ENCODE results near the gene MFSD12.

MFSD12 gene

DNA sequence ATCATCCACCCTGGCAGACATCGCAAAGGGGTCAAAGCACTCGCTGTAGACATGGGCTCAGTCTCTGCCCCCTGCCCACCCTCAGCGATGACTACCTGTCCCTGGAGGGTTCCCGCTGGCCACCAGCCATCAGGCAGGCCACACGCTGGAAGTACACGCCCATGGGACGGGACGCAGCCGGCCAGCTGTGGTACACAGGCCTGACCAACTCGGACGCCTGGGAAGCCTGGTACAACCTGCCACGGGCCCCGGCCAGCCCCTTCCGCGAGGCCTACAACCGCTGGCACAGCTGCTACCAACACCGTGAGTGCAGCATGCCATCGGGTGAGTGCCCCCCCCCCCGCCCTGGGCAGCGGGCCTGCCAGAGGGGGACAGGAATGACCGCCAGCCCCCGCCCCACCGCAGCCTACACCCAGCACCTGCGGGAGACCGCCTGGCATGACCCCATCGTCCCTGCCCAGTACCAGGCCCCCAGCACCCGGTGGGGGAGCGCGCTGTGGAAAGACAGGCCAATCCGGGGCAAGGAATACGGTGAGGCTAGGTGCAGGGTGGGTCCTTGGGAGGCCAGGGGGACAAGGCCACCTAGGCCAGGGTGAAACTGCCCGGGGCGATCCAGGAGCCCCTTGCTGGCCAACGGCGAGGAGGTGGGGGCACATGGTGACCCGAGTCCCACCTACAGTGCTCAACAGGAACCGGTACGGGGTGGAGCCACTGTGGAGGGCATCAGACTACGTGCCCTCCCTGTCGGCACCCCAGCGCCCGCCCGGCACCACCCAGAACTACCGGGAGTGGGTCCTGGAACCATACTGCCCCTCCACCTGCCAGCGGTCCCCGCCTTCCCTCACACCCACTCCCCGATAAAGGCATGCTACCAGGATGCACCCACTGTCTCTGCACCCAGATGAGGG, 14.0 kb downstream of the MFSD12 start:
- no peak overlapping the region for H3K4me3 ChIP-seq (ENCODE audit: low read length)
- no peak for TF ChIP-seq ZNF274 (IDR thresholded peaks at IDR 0.05; ENCODE audit: low read depth, low read length)

DNA sequence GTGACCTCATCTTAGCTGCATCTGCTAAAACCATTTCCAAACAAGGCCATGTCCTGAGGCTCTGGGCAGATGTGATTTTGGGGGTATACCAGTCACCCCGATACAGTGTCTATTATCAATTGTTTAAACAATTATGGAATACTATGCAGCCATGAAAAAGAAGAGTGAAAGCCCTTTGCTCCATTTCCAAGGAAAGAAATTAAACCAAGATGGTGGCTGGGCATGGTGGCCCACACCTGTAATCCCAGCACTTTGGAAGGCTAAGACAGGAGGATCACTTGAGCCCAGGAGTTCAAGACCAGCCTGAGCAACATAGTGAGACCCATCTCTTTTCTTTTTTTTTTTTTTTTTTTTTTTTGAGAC, 17.6 kb downstream of the MFSD12 start:
- no peak for TF ChIP-seq ZNF274 (IDR thresholded peaks at IDR 0.05; ENCODE audit: low read depth, low read length)
- H3K4me3 ChIP-seq (ENCODE audit: low read length) = no peak overlapping the region

DNA sequence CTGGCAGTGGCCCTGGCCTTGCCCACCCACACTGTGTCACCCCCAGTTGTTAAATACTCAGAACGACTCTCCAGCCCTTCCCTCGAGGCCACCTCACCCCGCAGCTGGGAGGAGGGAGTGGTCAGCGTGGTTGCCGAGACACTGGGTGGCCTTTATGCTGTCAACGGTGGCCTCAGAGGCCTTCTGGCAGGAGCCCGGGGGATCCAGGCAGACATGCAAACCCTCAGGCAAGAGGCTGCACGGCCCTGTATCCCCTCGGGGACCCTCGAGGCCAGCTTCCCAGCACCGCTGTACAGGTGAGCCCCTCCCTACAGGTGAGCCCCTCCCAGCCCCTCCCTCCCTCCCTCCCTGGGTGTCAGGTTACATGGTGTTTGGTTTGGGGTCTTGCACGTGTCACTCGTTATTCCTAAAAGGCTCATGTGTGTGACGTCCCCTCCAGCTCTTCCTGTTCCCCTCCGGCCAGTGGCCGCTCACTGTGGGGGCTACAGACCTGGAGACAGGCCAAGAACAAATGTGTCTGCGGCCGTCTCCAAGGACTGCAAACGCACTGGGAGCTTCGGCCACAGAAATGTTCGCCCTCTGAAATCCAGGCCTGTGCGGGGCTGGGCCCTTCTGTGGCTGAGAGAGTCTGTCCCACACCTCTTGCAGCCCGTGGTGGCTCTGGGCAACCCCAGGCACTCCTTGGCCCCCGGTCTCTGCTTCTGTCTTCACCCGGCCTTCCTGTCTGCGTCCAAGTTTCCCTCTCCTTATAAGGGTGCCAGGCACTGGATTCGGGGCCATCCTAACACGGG, 18.2 kb downstream of the MFSD12 start, which contains the start of gene TEKTIP1:
Gene TEKTIP1 (plus strand): TSS at position 210 of the 791 bp plus-strand sequence. CDS start 4 bp downstream, at position 214.
- H3K4me3 ChIP-seq (ENCODE audit: low read length) = no peak within 1 kb of the TSS
- no peak for TF ChIP-seq ZNF274 (IDR thresholded peaks at IDR 0.05; ENCODE audit: low read depth, low read length)

DNA sequence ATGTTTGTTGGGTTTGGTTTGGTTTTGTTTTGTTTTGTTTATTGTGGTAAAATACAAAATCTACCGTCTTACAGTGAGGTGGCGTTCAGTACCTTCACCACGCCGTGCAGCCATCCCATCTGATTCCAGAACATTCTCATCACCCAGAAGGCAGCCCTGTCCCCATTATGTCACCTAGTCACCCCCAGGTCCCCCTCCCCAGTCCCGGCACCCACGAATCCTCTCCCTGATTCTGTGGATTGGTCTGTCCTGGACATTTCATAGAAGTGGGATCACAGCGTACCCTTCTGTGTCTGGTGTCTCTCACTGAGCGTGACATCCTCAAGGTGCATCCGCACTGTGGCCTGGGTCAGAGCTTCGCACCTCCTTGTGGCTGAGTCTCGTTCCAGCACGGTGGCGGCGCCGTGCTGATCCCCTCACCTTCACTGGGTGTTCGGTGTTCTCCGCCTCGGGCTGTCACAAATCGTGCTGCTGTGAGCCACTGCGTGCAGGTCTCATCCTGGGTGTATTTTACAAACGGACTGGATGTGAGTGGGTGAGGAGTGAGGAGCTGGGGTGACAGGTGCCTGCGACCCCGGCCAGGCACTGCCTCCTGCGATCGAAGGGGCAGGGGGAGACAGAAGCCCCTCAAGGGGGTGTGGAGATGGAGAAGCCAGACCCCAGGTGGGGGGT, 19.0 kb downstream of the MFSD12 start:
- no peak for TF ChIP-seq ZNF274 (IDR thresholded peaks at IDR 0.05; ENCODE audit: low read depth, low read length)
- H3K4me3 ChIP-seq (ENCODE audit: low read length) = no peak overlapping the region

DNA sequence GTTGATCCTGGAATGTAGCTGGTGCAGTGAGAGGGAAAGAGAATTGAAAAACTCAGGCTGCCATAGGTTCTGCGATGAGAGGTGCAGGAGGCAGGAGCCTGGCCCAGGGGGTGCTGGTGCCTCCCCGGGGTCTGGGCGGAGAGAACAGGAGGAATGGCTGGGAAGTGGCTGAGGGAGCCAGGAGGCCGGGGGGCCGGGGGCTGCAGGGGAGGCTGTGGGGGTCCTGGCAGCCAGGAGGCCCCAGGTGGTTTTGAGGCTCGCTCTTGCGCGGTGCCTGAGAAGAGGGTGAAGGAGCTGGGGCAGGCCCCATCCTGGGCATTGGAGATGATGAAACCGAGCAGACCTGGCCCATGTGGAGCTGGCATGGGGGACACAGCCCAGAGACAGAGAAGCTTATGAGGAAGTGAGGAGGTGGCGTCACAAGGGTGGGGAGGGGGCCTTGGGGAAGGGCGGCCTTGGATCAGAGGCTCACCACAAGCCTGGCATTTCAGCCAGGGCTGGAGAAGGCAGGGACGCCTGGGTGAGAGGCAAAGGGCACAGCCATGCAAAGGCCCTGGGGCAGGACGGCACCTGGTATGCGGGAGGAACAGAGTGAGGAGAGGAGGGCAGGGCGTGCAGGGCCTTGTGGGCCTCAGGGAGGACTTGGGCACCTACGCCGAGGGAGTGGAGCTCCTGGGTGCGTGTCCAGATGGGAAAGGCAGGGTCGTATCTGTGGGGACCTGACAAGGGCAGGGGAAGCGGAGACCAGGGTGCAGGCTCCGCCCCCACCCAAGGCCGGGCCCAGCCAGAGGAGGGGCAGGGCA, 19.7 kb downstream of the MFSD12 start:
- no peak overlapping the region for H3K4me3 ChIP-seq (ENCODE audit: low read length)
- TF ChIP-seq ZNF274 (IDR thresholded peaks at IDR 0.05; ENCODE audit: low read depth, low read length) = no peak

DNA sequence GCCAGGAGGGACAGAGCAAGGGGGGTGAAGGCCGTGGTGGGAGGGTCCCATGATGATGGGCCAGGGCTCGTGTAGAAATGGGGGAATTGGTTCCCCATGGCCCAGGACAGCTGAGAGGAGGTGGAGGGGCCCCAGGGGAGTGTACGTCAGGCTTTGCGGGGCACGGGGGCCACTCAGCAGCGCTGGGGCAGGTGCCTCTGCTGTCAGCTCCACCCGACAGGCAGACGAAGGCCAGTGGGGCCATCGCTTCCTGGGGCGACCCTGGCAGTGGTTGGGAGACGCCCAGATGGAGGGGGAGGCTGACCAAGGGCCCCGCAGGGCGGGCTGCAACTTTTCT, 20.3 kb downstream of the MFSD12 start:
- no peak overlapping the region for H3K4me3 ChIP-seq (ENCODE audit: low read length)
- TF ChIP-seq ZNF274 (IDR thresholded peaks at IDR 0.05; ENCODE audit: low read depth, low read length) = no peak

DNA sequence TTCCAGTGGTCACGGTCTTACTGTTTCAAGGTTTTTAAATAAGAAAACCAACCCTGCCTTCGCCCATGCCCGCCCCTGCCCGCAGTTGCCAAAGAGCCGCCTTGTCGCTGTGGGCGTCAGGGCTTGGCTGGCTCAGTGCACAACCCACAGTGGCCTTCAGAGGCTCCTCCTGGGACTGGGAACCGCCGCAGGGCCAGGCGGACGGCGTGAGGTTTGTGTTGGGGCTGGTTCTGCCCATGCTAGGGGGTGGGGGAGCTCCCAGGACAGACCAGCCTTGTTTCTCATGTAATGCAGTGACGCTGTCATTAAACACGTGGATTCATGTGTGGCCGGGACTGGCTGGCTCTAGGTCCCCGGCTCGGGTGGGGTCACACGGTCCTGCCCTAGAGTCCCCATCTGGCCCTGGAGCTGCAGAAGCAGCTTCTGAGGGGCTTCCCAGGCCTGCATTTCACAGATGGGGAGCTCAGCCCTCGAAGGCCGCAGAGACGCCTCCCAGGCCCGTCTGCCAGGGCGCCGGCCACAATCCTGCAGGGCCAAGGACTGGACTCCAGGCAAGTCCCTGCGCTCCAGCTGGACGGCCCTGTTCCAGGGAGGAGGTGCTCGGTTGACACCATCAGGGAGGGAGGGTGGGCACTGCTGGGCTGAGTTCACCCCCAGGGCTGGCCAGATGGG, 20.8 kb downstream of the MFSD12 start:
- no peak for TF ChIP-seq ZNF274 (IDR thresholded peaks at IDR 0.05; ENCODE audit: low read depth, low read length)
- no peak overlapping the region for H3K4me3 ChIP-seq (ENCODE audit: low read length)

DNA sequence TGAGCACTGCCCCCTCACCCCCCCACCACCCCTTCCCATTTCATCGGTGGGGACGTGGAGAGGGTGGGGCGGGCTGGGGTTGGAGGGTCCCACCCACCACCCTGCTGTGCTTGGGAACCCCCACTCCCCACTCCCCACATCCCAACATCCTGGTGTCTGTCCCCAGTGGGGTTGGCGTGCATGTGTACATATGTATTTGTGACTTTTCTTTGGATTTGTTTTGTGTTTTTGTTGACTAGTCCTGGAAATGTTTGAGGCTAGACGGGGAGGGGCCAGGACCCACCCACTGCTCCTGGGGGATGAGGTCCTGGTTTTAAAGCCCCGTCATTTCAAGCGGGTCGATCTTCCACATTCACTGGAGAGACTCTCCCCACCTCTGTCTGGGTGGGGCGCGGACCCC, 21.4 kb downstream of the MFSD12 start:
- no peak for TF ChIP-seq ZNF274 (IDR thresholded peaks at IDR 0.05; ENCODE audit: low read depth, low read length)
- no peak overlapping the region for H3K4me3 ChIP-seq (ENCODE audit: low read length)

DNA sequence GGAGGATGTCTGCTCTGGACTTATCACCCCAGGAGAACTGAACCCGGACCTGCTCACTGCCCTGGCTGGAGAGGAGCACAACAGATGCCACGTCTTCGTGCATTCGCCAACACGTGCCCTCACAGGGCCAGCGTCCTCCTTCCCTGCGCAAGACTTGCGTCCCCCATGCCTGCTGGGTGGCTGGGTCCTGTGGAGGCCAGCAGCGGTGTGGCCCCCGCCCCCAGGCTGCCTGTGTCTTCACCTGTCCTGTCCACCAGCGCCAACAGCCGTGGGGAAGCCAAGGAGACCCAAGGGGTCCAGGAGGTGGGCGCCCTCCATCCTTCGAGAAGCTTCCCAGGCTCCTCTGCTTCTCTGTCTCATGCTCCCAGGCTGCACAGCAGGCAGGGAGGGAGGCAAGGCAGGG, 21.8 kb downstream of the MFSD12 start:
- H3K4me3 ChIP-seq (ENCODE audit: low read length) = no peak overlapping the region
- no peak for TF ChIP-seq ZNF274 (IDR thresholded peaks at IDR 0.05; ENCODE audit: low read depth, low read length)

DNA sequence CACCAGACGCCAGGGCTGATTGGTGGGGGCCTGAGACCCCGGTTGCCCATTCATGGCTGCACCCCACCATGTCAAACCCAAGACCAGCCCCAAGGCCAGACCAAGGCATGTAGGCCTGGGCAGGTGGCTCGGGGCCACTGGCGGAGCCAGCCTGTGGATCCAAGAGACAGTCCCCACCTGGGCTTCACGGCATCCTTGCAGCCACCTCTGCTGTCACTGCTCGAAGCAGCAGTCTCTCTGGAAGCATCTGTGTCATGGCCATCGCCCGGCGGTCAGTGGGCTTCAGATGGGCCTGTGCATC, 22.2 kb downstream of the MFSD12 start:
- no peak overlapping the region for H3K4me3 ChIP-seq (ENCODE audit: low read length)
- no peak for TF ChIP-seq ZNF274 (IDR thresholded peaks at IDR 0.05; ENCODE audit: low read depth, low read length)

DNA sequence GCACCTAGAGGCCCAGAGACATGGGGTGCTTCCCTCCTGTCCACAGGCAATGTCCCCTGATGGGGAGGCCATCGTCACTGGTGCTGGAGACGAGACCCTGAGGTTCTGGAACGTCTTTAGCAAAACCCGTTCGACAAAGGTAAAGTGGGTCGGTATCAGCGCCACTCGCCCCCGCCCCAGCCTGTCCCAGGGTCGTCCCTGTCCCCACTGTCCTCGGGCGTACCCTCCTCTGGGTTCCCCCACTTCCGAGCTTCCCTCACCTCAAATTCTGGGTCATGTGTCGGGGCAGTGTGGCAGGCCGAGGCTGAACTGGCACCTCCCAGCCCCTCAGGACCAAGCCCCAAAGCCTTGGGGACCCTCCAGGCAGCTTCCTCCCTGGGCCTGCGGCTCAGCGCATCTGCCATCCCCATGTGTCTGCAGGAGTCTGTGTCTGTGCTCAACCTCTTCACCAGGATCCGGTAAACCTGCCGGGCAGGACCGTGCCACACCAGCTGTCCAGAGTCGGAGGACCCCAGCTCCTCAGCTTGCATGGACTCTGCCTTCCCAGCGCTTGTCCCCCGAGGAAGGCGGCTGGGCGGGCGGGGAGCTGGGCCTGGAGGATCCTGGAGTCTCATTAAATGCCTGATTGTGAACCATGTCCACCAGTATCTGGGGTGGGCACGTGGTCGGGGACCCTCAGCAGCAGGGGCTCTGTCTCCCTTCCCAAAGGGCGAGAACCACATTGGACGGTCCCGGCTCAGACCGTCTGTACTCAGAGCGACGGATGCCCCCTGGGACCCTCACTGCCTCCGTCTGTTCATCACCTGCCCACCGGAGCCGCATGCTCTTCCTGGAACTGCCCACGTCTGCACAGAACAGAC, 22.8 kb downstream of the MFSD12 start:
- no peak for TF ChIP-seq ZNF274 (IDR thresholded peaks at IDR 0.05; ENCODE audit: low read depth, low read length)
- H3K4me3 ChIP-seq (ENCODE audit: low read length) = no peak overlapping the region

DNA sequence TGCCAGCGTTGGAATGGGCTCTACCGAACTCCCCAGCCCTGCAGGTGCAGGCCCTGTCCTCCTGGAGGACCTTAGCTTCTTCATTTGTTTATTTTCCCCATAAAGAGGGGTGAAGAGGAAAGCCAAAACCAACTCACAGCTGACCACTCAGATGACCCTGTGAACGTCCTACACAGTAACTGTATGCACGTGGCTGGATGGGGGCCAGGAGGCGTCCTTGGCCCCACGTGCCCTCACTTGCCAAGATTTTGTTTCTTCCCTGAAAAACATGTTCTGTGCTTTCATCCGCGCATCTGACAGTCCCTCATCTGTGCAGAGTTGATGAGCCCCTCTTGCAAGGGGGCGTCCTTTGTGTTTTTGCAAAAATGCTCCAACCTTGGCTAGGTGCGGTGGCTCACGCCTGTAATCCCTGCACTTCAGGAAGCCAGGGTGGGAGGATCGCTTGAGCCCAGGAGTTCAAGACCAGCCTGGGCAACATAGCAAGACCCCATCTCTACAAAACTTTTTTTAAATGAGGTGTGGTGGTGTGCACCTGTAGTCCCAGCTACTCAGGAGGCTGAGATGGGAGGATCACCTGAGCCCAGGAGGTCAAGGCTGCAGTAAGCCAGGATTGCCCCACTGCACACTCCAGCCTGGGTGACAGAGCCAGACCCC, 23.7 kb downstream of the MFSD12 start:
- TF ChIP-seq ZNF274 (IDR thresholded peaks at IDR 0.05; ENCODE audit: low read depth, low read length) = no peak
- no peak overlapping the region for H3K4me3 ChIP-seq (ENCODE audit: low read length)

All from GM08714 (cell line).